Parathyroid adenoma (tissue), 2 donors: ENCODE data around the gene MATCAP1.
A peak's percentile ranks its signal among the peaks of the same experiment; 100 is the strongest.

ENCODE experiments used
- H2AFZ ChIP-seq: fragments of 300-600 bp; sonication (generic); one replicate; pipeline ENCODE4 v1.7.0; 2017; ENCODE audit warnings: antibody characterized with exemption, mild to moderate bottlenecking
- H3K27ac ChIP-seq: fragments of 300-600 bp; sonication (generic); one replicate; pipeline ENCODE4 v1.7.0; 2017
- H3K27me3 ChIP-seq: fragments of 300-600 bp; sonication (generic); one replicate; pipeline ENCODE4 v1.7.0; 2017; ENCODE audit warnings: low read length; ENCODE audit not compliant: control insufficient read depth, insufficient read depth
- H3K36me3 ChIP-seq: fragments of 300-600 bp; sonication (generic); one replicate; pipeline ENCODE4 v1.7.0; 2017; ENCODE audit warnings: low read length; ENCODE audit not compliant: control insufficient read depth, insufficient read depth
- H3K4me1 ChIP-seq: fragments of 300-600 bp; sonication (generic); one replicate; pipeline ENCODE4 v1.7.0; 2017; ENCODE audit warnings: control low read depth
- H3K4me2 ChIP-seq: fragments of 300-600 bp; sonication (generic); one replicate; pipeline ENCODE4 v1.7.0; 2017; ENCODE audit warnings: low read length
- H3K4me3 ChIP-seq: fragments of 300-600 bp; sonication (generic); one replicate; pipeline ENCODE4 v1.7.0; 2017; ENCODE audit warnings: low read depth, low read length
- H3K79me2 ChIP-seq: fragments of 300-600 bp; sonication (generic); one replicate; pipeline ENCODE4 v1.7.0; 2017; ENCODE audit warnings: control low read depth
- H3K9ac ChIP-seq: fragments of 300-600 bp; sonication (generic); one replicate; pipeline ENCODE4 v1.7.0; 2017; ENCODE audit warnings: mild to moderate bottlenecking
- H3K9me3 ChIP-seq: fragments of 300-600 bp; sonication (generic); one replicate; pipeline ENCODE4 v1.7.0; 2017; ENCODE audit warnings: low read length; ENCODE audit not compliant: control insufficient read depth
- TF ChIP-seq, protein P1 (sequence below): fragments of 300-600 bp; sonication (generic); IDR thresholded peaks from one replicate; pipeline ENCODE4 v1.7.0; 2017; ENCODE audit warnings: antibody characterized with exemption, mild to moderate bottlenecking
- donor health status: primary hyperparathyroidism.

Gene MATCAP1

DNA sequence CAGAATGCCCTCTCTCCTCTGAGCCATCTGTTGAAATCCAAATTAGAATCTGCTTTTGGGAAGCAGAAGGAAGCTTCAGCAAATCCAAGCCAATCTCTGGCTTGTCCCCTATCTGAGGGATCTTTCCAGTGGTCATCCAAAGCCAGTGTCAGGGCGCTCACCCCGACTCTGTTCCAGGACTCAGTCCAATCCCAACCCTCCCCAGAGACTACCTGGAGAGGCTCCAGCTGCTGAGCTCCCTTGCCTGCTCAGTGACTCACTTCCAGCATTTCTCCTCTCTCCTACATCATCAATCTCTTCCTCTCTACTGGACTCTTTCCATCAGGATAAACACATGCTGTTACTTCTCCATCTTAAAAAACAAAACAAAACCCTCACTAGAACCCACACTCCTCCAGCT, 2.4 kb downstream of the MATCAP1 start:
- Histone ChIP-seq H3K79me2 (no peaks in the 10 kb centered on the region), H3K9ac (no peak overlapping the region), H3K27me3 (no peaks in the 10 kb centered on the region), H3K36me3 (no peaks in the 10 kb centered on the region), H2AFZ (no peak overlapping the region), H3K9me3 (no peaks in the 10 kb centered on the region), H3K4me3 (no peak overlapping the region), H3K4me1 (peaks cover 23% of the 10 kb centered on the region), H3K27ac (no peak overlapping the region), H3K4me2 (no peak overlapping the region)
- TF ChIP-seq, protein P1, sequence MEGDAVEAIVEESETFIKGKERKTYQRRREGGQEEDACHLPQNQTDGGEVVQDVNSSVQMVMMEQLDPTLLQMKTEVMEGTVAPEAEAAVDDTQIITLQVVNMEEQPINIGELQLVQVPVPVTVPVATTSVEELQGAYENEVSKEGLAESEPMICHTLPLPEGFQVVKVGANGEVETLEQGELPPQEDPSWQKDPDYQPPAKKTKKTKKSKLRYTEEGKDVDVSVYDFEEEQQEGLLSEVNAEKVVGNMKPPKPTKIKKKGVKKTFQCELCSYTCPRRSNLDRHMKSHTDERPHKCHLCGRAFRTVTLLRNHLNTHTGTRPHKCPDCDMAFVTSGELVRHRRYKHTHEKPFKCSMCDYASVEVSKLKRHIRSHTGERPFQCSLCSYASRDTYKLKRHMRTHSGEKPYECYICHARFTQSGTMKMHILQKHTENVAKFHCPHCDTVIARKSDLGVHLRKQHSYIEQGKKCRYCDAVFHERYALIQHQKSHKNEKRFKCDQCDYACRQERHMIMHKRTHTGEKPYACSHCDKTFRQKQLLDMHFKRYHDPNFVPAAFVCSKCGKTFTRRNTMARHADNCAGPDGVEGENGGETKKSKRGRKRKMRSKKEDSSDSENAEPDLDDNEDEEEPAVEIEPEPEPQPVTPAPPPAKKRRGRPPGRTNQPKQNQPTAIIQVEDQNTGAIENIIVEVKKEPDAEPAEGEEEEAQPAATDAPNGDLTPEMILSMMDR, result no peak

DNA sequence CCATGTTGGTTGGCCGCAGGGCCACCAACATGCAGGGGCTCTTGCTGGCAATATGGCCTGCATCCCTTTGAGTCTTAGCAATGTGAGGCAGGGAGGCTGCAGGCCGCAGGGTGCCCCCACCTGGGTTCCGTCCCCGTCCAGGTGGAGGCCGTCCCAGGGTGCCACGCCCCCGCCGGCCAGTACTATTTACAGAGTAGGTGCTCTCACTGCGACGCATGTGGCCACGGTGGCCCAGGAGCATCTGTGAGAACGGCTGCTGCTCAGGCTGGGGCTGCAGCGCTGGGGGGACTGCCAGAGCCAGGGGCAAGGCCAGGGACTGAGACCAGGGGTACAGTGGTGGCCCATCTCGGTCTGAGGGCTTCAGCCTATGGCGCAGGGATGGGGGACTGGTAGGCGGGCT, 3.6 kb downstream of the MATCAP1 start:
- Histone ChIP-seq H3K9me3 (no peaks in the 10 kb centered on the region), H3K79me2 (no peaks in the 10 kb centered on the region), H3K4me2 (no peak overlapping the region), H3K27me3 (no peaks in the 10 kb centered on the region), H3K4me3 (no peak overlapping the region), H3K36me3 (no peaks in the 10 kb centered on the region), H2AFZ (no peak overlapping the region), H3K27ac (no peak overlapping the region), H3K9ac (no peak overlapping the region), H3K4me1 (peaks cover 16% of the 10 kb centered on the region)
- TF ChIP-seq, protein P1, result no peak

DNA sequence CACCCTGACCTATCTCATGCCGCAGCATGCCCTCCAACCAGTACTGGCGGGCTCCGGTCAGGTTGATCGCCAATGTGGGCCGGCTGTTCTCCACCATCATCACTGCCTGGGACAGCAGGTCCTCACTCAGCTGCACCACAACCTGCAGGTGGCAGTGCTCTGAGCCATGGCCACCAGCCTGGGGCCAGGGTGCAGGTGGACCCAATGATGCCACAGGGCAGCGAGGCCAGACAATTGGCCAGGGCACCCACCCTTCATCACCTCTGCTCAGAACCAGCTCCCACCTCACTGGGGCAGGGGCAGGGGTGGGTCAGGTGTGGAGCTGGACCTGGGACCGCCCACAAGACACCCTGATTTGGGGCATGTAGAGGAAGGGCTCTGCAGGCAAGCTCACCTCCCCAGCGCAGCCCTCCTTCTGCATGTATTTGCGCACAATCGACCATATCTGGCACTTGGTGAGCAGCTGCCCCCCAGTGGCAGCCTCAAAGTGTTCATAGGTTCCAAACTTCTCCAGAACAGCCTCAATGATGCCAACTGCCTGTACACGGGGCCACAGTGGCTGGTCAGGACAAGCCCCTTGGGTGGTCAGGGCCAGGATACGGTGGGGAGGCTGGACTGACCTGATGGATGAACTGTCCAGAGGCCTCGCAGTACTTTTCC, 4.2 kb downstream of the MATCAP1 start:
- no peak overlapping the region for H3K27ac ChIP-seq
- TF ChIP-seq, protein P1, result no peak
- H2AFZ ChIP-seq, result no peak overlapping the region

DNA sequence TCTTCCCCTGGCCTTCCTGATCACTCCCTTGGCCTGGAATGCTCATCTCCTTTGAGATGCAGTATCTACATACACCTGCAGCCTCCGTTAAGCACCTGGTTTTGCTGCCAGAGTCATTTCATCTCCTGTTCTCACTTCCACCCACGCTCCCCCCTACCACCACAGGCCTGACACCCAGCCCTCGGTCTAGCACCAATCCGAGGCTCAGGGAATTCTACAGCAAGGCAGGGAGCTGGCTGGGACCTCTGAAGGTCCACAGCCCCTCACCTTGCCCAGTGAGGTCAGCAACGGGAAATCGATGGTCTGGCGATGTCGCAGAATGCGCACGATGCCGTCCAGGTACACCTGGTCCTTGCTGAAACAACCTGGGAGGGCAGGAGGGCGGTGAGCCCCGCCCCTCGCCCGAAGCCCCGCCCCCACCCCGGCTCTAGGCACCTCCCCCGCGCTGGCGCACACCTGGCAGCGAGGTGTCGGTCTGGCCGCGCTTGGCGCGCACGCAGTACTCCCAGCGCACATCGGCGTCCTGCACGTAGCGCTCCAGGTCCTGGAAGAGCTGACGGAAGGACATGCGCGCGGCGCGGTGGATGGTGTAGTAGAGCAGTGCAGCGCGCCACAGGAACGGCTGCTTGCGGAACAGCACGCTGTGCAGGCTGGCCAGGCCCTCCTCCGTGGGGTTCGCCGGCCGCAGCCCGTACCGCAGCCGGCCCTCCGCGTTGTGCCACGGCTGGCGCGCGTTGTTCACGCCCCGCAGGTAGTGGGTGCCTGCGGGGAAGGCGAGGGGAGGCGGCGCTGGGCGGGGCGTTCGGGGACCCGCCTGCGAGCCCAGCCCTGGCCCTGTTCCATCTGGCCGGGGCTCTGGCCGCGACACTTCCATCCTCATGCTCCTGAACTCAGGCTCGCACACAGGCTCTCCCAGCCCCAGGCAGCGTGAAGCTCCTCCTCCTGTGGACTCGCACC, 5.7 kb downstream of the MATCAP1 start:
- Histone ChIP-seq H3K79me2 (no peaks in the 10 kb centered on the region), H3K4me2 (peak overlapping the region; percentile 93), H3K9me3 (no peaks in the 10 kb centered on the region), H3K4me1 (peaks cover 15% of the 10 kb centered on the region), H2AFZ (peak overlapping the region; percentile 86), H3K9ac (no peak overlapping the region), H3K36me3 (no peaks in the 10 kb centered on the region), H3K27ac (peak overlapping the region; percentile 40), H3K4me3 (peak overlapping the region; percentile 47), H3K27me3 (no peaks in the 10 kb centered on the region)
- TF ChIP-seq, protein P1, result peak; percentile 12

More for the DNA sequence above, 4.2 kb downstream of the MATCAP1 start:
- H3K4me2 ChIP-seq, result no peak overlapping the region
- H3K36me3 ChIP-seq, result no peaks in the 10 kb centered on the region
- no peak overlapping the region for H3K4me3 ChIP-seq
- no peaks in the 10 kb centered on the region for H3K79me2 ChIP-seq
- H3K4me1 ChIP-seq, result peaks cover 12% of the 10 kb centered on the region
- H3K9ac ChIP-seq, result no peak overlapping the region
- no peaks in the 10 kb centered on the region for H3K9me3 ChIP-seq
- no peaks in the 10 kb centered on the region for H3K27me3 ChIP-seq
